ENCODE measurements around the gene CPTP.
A peak's percentile ranks its signal among the peaks of the same experiment; 100 is the strongest.
"Not testable (repeated sequence)": the region's sequence is repeated elsewhere in the genome, so short reads cannot be mapped to it uniquely, and the experiment has no call there.

Gene CPTP

GRCh38 chr1:1306661-1307260 lies 17.8 kb upstream of the CPTP start:
- no peak for DNase-seq (ENCODE audit: low read depth)

GRCh38 chr1:1307261-1307922 lies 17.2 kb upstream of the CPTP start:
- DNase-seq (ENCODE audit: low read depth), result no peak

GRCh38 chr1:1307923-1308755 lies 16.5 kb upstream of the CPTP start, which contains the start of the genes ACAP3 and PUSL1:
ACAP3 (minus strand) TSS chr1:1307930; CDS start chr1:1307815, 115 bp downstream.
PUSL1 (plus strand) TSS chr1:1308597; CDS start chr1:1308644, 47 bp downstream.
- DNase-seq (ENCODE audit: low read depth), result peak; percentile 84

GRCh38 chr1:1308756-1309250 lies 15.8 kb upstream of the CPTP start:
- no peak for DNase-seq (ENCODE audit: low read depth)

GRCh38 chr1:1309251-1310108 lies 15.1 kb upstream of the CPTP start:
- no peak for DNase-seq (ENCODE audit: low read depth)

- no peak for DNase-seq (ENCODE audit: low read depth)
Measured at GRCh38 chr1:1310109-1310385, 14.6 kb upstream of the CPTP start.

- no peak for DNase-seq (ENCODE audit: low read depth)
Measured at GRCh38 chr1:1310476-1311053, 14.0 kb upstream of the CPTP start.

GRCh38 chr1:1311107-1312104 lies 13.2 kb upstream of the CPTP start:
- no peak for DNase-seq (ENCODE audit: low read depth)

- DNase-seq (ENCODE audit: low read depth), result no peak
Measured at GRCh38 chr1:1312450-1313314, 11.9 kb upstream of the CPTP start.

GRCh38 chr1:1313500-1314236 lies 10.9 kb upstream of the CPTP start:
- no peak for DNase-seq (ENCODE audit: low read depth)

- DNase-seq (ENCODE audit: low read depth), result no peak
Measured at GRCh38 chr1:1314237-1314586, 10.4 kb upstream of the CPTP start.

GRCh38 chr1:1314678-1315335 lies 9.8 kb upstream of the CPTP start:
- DNase-seq (ENCODE audit: low read depth), result no peak

- no peak for DNase-seq (ENCODE audit: low read depth)
Measured at GRCh38 chr1:1315435-1315954, 9.1 kb upstream of the CPTP start.

GRCh38 chr1:1316199-1316598 lies 8.4 kb upstream of the CPTP start:
- DNase-seq (ENCODE audit: low read depth), result not testable (repeated sequence)

GRCh38 chr1:1317420-1317819 lies 7.2 kb upstream of the CPTP start:
- no peak for DNase-seq (ENCODE audit: low read depth)

- no peak for DNase-seq (ENCODE audit: low read depth)
Measured at GRCh38 chr1:1318131-1318652, 6.4 kb upstream of the CPTP start.

GRCh38 chr1:1318777-1319645 lies 5.6 kb upstream of the CPTP start:
- DNase-seq (ENCODE audit: low read depth), result no peak

All from activated T-helper 1 cell treated with Interleukin-2 at 50 U/mL for 16 hours (primary cell).